Fibroblast of skin of left quadriceps (primary cell): ENCODE results near the gene CNGA3.
A peak's percentile ranks its signal among the peaks of the same experiment; 100 is the strongest.

Source experiments
- DNase-seq, 2 experiments: peaks; one replicate each; pipeline ENCODE4 v3.0.0-alpha.2; 2013; ENCODE audit warnings: low read depth in 2 of 2

Gene CNGA3

GRCh38 chr2:98327776-98328175 is 18.5 kb upstream of the CNGA3 start:
- no peak for DNase-seq

GRCh38 chr2:98329549-98329948 is 16.7 kb upstream of the CNGA3 start:
- DNase-seq: no peak

- no peak for DNase-seq
Measured at GRCh38 chr2:98332989-98333388, 13.3 kb upstream of the CNGA3 start.

- DNase-seq: no peak
Measured at GRCh38 chr2:98333922-98334321, 12.3 kb upstream of the CNGA3 start.

- peak; percentile 81 to 84 for DNase-seq
Measured at GRCh38 chr2:98334439-98335078, 11.7 kb upstream of the CNGA3 start.

GRCh38 chr2:98335271-98335670 is 11.0 kb upstream of the CNGA3 start:
- no peak for DNase-seq

GRCh38 chr2:98341241-98341640 is 5.0 kb upstream of the CNGA3 start:
- no peak for DNase-seq

- DNase-seq: no peak
Measured at GRCh38 chr2:98343285-98343684, 3.0 kb upstream of the CNGA3 start.

GRCh38 chr2:98347298-98348065 is 1.2 kb downstream of the CNGA3 start:
- DNase-seq: no peak

GRCh38 chr2:98348066-98348561 is 1.9 kb downstream of the CNGA3 start:
- no peak for DNase-seq

- DNase-seq: no peak
Measured at GRCh38 chr2:98350411-98350810, 4.2 kb downstream of the CNGA3 start.

- no peak for DNase-seq
Measured at GRCh38 chr2:98355881-98356280, 9.6 kb downstream of the CNGA3 start.

- no peak for DNase-seq
Measured at GRCh38 chr2:98356729-98357128, 10.5 kb downstream of the CNGA3 start.

- DNase-seq: no peak
Measured at GRCh38 chr2:98357849-98358248, 11.6 kb downstream of the CNGA3 start.

GRCh38 chr2:98359986-98360385 is 13.7 kb downstream of the CNGA3 start:
- no peak for DNase-seq

GRCh38 chr2:98367721-98368120 is 21.5 kb downstream of the CNGA3 start:
- no peak for DNase-seq

- no peak for DNase-seq
Measured at GRCh38 chr2:98369710-98370239, 23.5 kb downstream of the CNGA3 start.

GRCh38 chr2:98372121-98372520 is 25.9 kb downstream of the CNGA3 start:
- no peak for DNase-seq

GRCh38 chr2:98372579-98372978 is 26.3 kb downstream of the CNGA3 start:
- DNase-seq: no peak

- DNase-seq: no peak
Measured at GRCh38 chr2:98374286-98374685, 28.0 kb downstream of the CNGA3 start.

- no peak for DNase-seq
Measured at GRCh38 chr2:98374958-98375570, 28.8 kb downstream of the CNGA3 start.

- DNase-seq: no peak
Measured at GRCh38 chr2:98376301-98376910, 30.1 kb downstream of the CNGA3 start.
